Measurements from ENCODE around the gene ZNF221.

- TF ChIP-seq CTCF (IDR thresholded peaks at IDR 0.05) = peak; percentile 50
- TF ChIP-seq TCF7L2 (IDR thresholded peaks at IDR 0.05; ENCODE audit: low read depth, low read length) = no peak
- TF ChIP-seq SIN3A (IDR thresholded peaks at IDR 0.05; ENCODE audit: borderline replicate concordance, insufficient read depth, low read depth, low read length) = no peak
- no peak for TF ChIP-seq REST (IDR thresholded peaks at IDR 0.05; ENCODE audit: insufficient read depth in 1 of 2, low read depth in 2 of 2, low read length in 1 of 2)
Observed at GRCh38 chr19:43950834-43951645, at the start of gene ZNF221.
